Hepatocyte (in vitro differentiated cells): Measurements from ENCODE around the gene SERPINA4. TPM values are rescaled to one million over a fixed set of nuclear protein-coding genes. Genes with fewer than 3 reads are reported as not detected.
A peak's percentile ranks its signal among the peaks of the same experiment; 100 is the strongest.

Experiments used
- DNase-seq: peaks from one replicate; pipeline ENCODE4 v3.0.0-alpha.2; 2016; ENCODE audit warnings: low spot score
- H2AFZ ChIP-seq: fragments of 200-600 bp; sonication (generic); 2 replicates; pipeline ENCODE4 v1.6.0; 2016; ENCODE audit warnings: antibody characterized with exemption, mild to moderate bottlenecking
- H3K27ac ChIP-seq: fragments of 200-600 bp; sonication (generic); 2 replicates; pipeline ENCODE4 v1.5.1; 2016; ENCODE audit warnings: mild to moderate bottlenecking
- H3K27me3 ChIP-seq: fragments of 200-600 bp; sonication (generic); 2 replicates; pipeline ENCODE4 v1.6.1; 2016
- H3K36me3 ChIP-seq: fragments of 200-600 bp; sonication (generic); replicated peaks from 2 replicates; pipeline ENCODE4 v1.5.1; 2016; ENCODE audit warnings: low read depth; ENCODE audit not compliant: insufficient read depth
- H3K4me1 ChIP-seq: fragments of 200-600 bp; sonication (generic); 2 replicates; pipeline ENCODE4 v1.5.1; 2016; ENCODE audit warnings: mild to moderate bottlenecking, moderate library complexity; ENCODE audit not compliant: insufficient read depth
- H3K4me2 ChIP-seq: fragments of 200-600 bp; sonication (generic); 2 replicates; pipeline ENCODE4 v1.6.0; 2016
- H3K4me3 ChIP-seq: fragments of 200-600 bp; sonication (generic); 2 replicates; pipeline ENCODE4 v1.5.1; 2016; ENCODE audit warnings: mild to moderate bottlenecking
- H3K79me2 ChIP-seq: fragments of 200-600 bp; sonication (generic); 2 replicates; pipeline ENCODE4 v1.6.0; 2017; ENCODE audit warnings: mild to moderate bottlenecking
- H3K9me2 ChIP-seq: fragments of 200-600 bp; sonication (generic); replicated peaks from 2 replicates; pipeline ENCODE4 v1.6.0; 2017; ENCODE audit warnings: mild to moderate bottlenecking; ENCODE audit not compliant: insufficient read depth
- H3K9me3 ChIP-seq: fragments of 200-600 bp; sonication (generic); 2 replicates; pipeline ENCODE4 v1.5.1; 2016; ENCODE audit warnings: low read depth, mild to moderate bottlenecking
- H4K20me1 ChIP-seq: fragments of 200-600 bp; sonication (generic); 2 replicates; pipeline ENCODE4 v1.6.0; 2016; ENCODE audit warnings: mild to moderate bottlenecking; ENCODE audit not compliant: insufficient read depth, poor library complexity, severe bottlenecking
- CTCF ChIP-seq: fragments of 200-600 bp; sonication (generic); IDR thresholded peaks from 2 replicates; pipeline ENCODE4 v1.5.1; 2016; ENCODE audit warnings: antibody characterized with exemption, mild to moderate bottlenecking; ENCODE audit not compliant: poor library complexity
- EZH2 ChIP-seq: fragments of 200-600 bp; sonication (generic); IDR thresholded peaks from 2 replicates; pipeline ENCODE4 v1.6.1; 2016; ENCODE audit warnings: antibody characterized with exemption, mild to moderate bottlenecking, borderline replicate concordance
- EZH2phosphoT487 ChIP-seq: fragments of 200-600 bp; sonication (generic); IDR thresholded peaks from one replicate; pipeline ENCODE4 v1.6.1; 2018; ENCODE audit warnings: antibody characterized with exemption, mild to moderate bottlenecking, low read depth, moderate library complexity; ENCODE audit not compliant: unreplicated experiment, severe bottlenecking
- WGBS: methylation state at CpG from one replicate; pipeline ENCODE4 v1.1.6; 2016; ENCODE audit warnings: low lambda C conversion rate; ENCODE audit errors: missing lambda C conversion rate; 5-methylcytosine and 5-hydroxymethylcytosine counted together
- polyA plus RNA-seq: library from polyadenylated mRNA; unstranded; fragments of >200 nt; fragmentation: Nextera tagmentation; extraction: Ambion mirVana; gene quantifications from 2 replicates; pipeline ENCODE4 v1.2.1, GENCODE V29; 2016
- total RNA-seq: library from RNA; depleted of rRNA; stranded (reverse); fragments of >200 nt; gene quantifications from 2 replicates; pipeline ENCODE4 v1.2.3, GENCODE V29; 2014

Gene SERPINA4
- total and polyA plus RNA-seq, 2 experiments from 2014 or later, result 27.8 to 35.2 TPM

GRCh38 chr14:94536836-94537235 is 24.4 kb upstream of the SERPINA4 start:
- peaks cover 6% of the 10 kb centered on the region for H3K4me1 ChIP-seq
- no peaks in the 10 kb centered on the region for H3K9me3 ChIP-seq
- WGBS, result 66% methylated on average over 2 of the region's 2 CpGs
- H3K4me3 ChIP-seq, result no peak overlapping the region
- H4K20me1 ChIP-seq, result no peaks in the 10 kb centered on the region
- H2AFZ ChIP-seq, result no peak overlapping the region
- DNase-seq, result no peak
- no peaks in the 10 kb centered on the region for H3K9me2 ChIP-seq
- H3K27ac ChIP-seq, result no peak overlapping the region
- H3K4me2 ChIP-seq, result no peak overlapping the region
- TF ChIP-seq CTCF, result peak; percentile 11
- no peak for TF ChIP-seq EZH2phosphoT487
- TF ChIP-seq EZH2, result no peak
- H3K27me3 ChIP-seq, result no peaks in the 10 kb centered on the region
- no peaks in the 10 kb centered on the region for H3K79me2 ChIP-seq
- H3K36me3 ChIP-seq, result no peaks in the 10 kb centered on the region

GRCh38 chr14:94538070-94538740 is 23.0 kb upstream of the SERPINA4 start:
- Histone ChIP-seq H3K36me3 (no peaks in the 10 kb centered on the region), H3K4me1 (peaks cover 6% of the 10 kb centered on the region), H3K9me3 (no peaks in the 10 kb centered on the region), H4K20me1 (no peaks in the 10 kb centered on the region), H3K9me2 (no peaks in the 10 kb centered on the region), H3K27ac (no peak overlapping the region), H2AFZ (no peak overlapping the region), H3K79me2 (no peaks in the 10 kb centered on the region), H3K27me3 (no peaks in the 10 kb centered on the region), H3K4me3 (no peak overlapping the region), H3K4me2 (no peak overlapping the region)
- WGBS, result 87% methylated on average over 6 of the region's 6 CpGs
- TF ChIP-seq CTCF (no peak), EZH2 (no peak), EZH2phosphoT487 (no peak)
- no peak for DNase-seq

- DNase-seq, result no peak
- H3K36me3 ChIP-seq, result no peaks in the 10 kb centered on the region
- no peak overlapping the region for H2AFZ ChIP-seq
- H3K4me2 ChIP-seq, result no peak overlapping the region
- WGBS, result 93% methylated on average over 7 of the region's 7 CpGs
- H4K20me1 ChIP-seq, result no peaks in the 10 kb centered on the region
- H3K4me3 ChIP-seq, result no peak overlapping the region
- H3K79me2 ChIP-seq, result no peaks in the 10 kb centered on the region
- no peaks in the 10 kb centered on the region for H3K27me3 ChIP-seq
- TF ChIP-seq EZH2, result no peak
- TF ChIP-seq EZH2phosphoT487, result no peak
- no peak for TF ChIP-seq CTCF
- H3K9me3 ChIP-seq, result no peaks in the 10 kb centered on the region
- H3K4me1 ChIP-seq, result peaks cover 6% of the 10 kb centered on the region
- no peak overlapping the region for H3K27ac ChIP-seq
- no peaks in the 10 kb centered on the region for H3K9me2 ChIP-seq
These were observed 22.1 kb upstream of the SERPINA4 start for GRCh38 chr14:94539181-94539580.
